ENCODE data around the gene PCDHA11.

- TF ChIP-seq TARDBP (IDR thresholded peaks at IDR 0.05) (no peak), HDGF (IDR thresholded peaks at IDR 0.05; ENCODE audit: borderline replicate concordance) (no peak), PKNOX1 (IDR thresholded peaks at IDR 0.05) (no peak), FOXK2 (IDR thresholded peaks at IDR 0.05) (no peak)
Observed at GRCh38 chr5:140833993-140834392, 34.8 kb upstream of the PCDHA11 start, which contains the start of gene PCDHA7.
